ENCODE measurements around the gene ATP10B.

DNA sequence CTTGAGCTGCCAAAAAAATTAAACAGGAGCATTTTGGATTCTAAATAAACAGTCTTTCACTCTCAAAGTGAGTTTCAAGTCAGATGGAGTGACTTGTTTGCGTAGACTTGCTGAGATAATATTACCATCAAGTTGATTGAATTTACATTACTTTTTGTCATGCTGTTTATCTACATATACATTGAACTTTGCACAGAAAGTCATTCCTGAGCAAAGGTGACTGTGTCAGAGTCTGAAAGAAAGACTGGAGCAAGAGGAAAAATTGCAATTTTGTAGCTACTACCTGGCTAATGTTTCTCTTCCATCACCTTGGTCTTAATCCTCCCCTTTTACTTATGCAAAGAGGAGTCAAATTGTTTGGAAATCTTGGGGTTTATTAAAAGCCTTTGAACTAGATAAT lies 251.0 kb downstream of the ATP10B start:
- TF ChIP-seq, protein P1, sequence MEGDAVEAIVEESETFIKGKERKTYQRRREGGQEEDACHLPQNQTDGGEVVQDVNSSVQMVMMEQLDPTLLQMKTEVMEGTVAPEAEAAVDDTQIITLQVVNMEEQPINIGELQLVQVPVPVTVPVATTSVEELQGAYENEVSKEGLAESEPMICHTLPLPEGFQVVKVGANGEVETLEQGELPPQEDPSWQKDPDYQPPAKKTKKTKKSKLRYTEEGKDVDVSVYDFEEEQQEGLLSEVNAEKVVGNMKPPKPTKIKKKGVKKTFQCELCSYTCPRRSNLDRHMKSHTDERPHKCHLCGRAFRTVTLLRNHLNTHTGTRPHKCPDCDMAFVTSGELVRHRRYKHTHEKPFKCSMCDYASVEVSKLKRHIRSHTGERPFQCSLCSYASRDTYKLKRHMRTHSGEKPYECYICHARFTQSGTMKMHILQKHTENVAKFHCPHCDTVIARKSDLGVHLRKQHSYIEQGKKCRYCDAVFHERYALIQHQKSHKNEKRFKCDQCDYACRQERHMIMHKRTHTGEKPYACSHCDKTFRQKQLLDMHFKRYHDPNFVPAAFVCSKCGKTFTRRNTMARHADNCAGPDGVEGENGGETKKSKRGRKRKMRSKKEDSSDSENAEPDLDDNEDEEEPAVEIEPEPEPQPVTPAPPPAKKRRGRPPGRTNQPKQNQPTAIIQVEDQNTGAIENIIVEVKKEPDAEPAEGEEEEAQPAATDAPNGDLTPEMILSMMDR (IDR thresholded peaks at IDR 0.05) = no peak
- TF ChIP-seq POLR2A (IDR thresholded peaks at IDR 0.05) = no peak
- no peak for TF ChIP-seq POLR2AphosphoS5 (IDR thresholded peaks at IDR 0.05; ENCODE audit: insufficient read depth in 1 of 2, low read depth in 1 of 2)

Measured in vagina (tissue), 2 donors.